Measurements from ENCODE around the gene ZNRF1. TPM values are rescaled to one million over a fixed set of nuclear protein-coding genes. Genes with fewer than 3 reads are reported as not detected.
"Not testable (repeated sequence)": the region's sequence is repeated elsewhere in the genome, so short reads cannot be mapped to it uniquely, and the experiment has no call there.

ZNRF1 gene
- total RNA-seq, 1 donor from 2014 or later = 42.5 TPM

DNA sequence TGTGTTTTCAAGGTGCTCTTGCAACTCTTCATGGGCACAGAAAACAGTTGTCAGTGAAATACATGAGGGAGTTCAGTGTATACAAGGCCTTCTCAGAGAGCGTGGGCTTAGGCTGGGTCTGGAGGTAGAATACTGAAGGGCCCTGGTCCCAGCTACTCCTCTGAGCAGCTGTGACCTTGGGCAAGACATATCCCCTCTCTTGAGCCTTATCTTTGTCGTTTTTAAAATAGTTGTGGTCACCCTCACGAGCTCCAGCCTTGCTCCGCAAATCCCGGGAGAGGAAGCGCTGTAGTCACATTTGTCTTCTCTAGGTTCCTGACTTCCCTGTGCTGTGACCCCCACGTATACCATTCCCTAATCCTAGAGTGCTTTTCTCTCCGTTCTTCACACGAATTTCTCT, 3.6 kb downstream of the ZNRF1 start:
- no peak for ATAC-seq

- ATAC-seq = no peak
Observed at GRCh38 chr16:75003931-75004330, 5.1 kb downstream of the ZNRF1 start.

DNA sequence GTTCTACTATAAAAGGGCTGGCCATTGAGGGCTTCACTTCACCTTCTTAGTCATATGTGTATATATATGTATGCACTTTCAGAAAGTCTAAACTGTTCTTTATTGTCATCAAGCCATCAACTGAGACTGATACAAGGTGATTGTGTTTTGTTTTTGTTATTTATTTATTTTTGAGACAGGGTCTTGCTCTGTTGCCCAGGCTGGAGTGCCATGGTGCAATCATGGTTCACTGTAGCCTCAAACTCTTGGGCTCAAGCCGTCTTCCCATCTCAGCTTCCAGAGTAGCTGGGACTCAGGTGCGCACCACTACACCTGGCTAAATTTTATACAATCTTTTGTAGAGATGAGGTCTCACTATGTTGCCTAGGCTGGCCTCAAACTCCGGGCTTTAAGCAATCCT, 5.6 kb downstream of the ZNRF1 start:
- ATAC-seq = no peak

DNA sequence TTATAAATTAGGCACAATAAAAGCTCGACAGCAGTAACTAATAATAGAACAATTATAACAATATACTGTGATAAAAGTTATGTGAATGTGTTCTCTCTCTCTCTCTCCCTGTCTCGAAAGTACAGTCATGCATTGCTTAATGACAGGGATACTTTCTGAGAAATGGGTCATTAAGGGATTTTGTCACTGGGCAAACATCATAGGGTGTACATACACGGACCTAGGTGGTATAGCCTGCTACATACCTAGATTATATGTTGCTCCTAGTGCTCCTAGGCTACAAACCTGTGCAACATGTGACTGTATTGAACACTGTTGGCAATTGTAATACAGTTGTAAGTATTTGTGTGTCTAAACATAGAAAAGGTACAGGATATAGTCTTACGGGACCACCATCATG, 6.9 kb downstream of the ZNRF1 start:
- ATAC-seq = peak; percentile 53

DNA sequence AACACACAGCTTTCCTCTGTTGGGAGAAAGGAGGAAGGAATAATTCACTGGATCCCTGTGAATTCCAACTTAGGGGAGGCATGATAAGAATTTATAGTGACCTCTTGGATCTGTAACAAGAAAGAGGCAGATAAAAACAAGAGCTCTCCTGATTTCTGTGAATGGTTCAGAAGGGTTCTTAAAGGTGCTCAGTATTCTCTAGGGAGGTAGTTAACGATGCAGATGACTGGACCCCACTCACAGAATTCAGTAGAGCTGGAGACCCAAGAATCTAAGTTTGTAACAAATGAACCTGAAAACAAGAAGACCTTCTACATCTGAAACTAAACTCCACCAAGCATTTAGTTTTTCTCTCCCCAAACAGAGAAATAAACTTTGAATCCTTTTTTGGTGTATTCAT, 8.6 kb downstream of the ZNRF1 start:
- ATAC-seq = no peak

DNA sequence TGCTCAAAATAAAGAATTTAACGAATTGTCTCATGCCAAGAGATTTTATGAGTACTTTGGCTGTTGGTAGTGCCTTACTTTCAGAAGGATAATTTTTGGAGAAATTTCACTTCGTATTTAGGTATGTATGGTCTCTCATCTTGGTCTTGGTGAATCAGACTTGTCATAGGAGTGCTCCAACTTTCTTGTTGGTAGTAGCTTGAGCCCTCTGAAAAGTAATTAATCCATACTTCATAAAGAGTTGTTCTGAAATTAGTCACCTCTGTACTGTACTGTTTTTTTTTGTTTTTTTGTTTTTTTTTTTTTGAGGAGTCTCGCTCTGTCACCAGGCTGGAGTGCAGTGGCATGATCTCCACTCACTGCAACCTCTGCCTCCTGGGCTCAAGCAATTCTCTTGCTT, 11.6 kb downstream of the ZNRF1 start:
- peak; percentile 43 for ATAC-seq

- peak; percentile 89 for ATAC-seq
Observed at GRCh38 chr16:75011634-75012307, 12.9 kb downstream of the ZNRF1 start.

GRCh38 chr16:75012380-75013081, 13.7 kb downstream of the ZNRF1 start:
- no peak for ATAC-seq

DNA sequence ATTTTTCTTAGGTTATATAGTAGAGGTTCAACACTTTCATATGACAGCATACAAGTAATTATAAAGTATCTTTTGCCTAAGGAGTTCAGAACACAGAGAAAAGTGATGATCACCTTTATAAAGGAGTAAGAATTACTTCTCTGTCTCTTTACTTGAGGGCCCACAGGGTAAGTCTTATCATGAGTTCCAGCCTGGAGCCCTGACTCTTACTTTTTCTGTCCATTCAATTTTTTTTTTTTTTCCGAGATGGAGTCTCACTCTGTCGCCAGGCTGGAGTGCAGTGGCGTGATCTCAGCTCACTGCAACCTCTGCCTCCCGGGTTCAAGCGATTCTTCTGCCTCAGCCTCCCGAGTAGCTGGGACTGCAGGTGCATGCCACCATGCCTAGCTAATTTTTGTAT, 14.3 kb downstream of the ZNRF1 start:
- ATAC-seq = not testable (repeated sequence)

DNA sequence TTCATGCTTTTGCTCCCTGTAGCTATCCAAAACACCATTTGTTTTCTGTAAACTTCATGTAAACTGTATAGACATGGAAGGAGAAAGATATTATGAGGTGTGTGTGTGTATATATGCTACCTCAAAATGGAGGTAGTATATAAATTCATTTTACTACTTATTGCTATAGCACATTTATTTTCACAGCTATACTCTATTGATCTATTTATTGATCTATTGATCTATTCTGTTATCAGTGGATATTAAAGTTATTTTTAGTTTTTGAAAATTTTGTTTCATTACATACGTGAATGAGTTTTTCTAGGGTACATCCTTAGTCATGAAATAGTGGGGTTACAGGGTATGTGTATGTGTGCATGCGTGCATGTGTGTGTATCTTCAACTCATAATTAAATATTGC, 15.5 kb downstream of the ZNRF1 start:
- ATAC-seq = no peak

DNA sequence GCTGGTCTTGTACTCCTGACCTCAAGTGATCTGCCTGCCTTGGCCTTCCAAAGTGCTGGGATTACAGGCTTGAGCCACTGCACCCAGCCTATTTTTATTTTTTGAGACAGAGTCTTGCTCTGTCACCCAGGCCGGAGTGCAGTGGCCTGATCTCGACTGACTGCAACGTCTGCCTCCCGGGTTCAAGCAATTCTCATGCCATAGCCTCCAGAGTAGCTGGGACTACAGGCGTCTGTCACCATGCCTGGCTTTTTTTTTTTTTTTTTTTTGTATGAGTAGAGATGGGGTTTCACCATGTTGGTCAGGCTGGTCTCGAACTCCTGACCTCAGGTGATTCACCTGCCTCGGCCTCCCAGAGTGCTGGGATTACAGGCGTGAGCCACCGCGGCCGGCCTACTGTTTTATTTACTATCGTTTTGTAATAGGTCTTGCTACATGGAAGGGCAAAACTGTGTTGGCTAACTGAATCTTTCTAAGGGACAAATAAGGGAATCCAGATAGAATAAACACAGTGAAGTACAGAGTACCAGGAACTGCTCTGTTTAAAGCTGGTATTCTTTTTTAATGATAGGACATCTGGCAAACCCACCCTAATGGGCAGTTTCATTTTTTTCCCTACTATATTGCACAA, 17.7 kb downstream of the ZNRF1 start:
- ATAC-seq = not testable (repeated sequence)

DNA sequence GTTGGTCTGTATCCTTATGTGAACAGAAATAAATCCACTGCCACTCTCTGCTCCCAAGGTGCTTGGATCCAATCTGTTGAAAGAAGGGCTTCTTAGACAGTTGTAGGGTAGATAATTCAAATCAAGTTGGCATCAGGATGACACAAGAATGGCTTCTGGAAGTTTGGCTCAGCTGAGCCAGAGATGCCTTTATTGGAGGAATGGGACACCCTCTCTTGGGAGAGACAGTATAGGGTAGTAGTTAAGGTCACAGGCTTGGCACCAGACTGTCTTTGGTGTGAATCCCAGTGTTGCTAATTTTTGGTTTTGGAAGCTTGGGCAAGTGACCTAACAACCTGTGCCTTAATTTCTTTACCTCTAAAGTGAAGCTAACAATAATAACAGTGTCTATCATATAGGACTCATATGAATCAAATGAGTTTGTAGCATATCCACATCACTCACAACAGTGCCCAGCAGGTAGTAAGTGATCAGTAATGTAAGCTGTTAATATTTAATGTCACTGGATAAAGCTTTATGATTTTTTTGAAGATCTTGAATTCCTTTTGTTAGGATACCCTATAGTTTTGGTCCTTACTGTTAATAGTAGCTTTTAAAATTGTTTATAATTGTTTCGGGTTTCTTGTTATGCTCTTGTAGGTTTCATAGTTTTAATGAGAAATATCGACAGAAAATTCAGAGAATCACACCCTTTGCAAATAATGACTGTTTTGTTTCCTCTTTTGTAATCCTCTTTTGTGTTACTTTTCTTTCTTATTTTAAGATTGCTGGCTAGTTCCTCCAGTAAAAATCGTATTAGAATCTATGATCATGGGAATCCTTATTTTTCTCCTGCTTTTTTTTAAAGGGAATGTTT, 19.1 kb downstream of the ZNRF1 start:
- ATAC-seq = no peak

- peak; percentile 58 for ATAC-seq
Observed at GRCh38 chr16:75019007-75019406, 20.2 kb downstream of the ZNRF1 start.

GRCh38 chr16:75019586-75019985, 20.8 kb downstream of the ZNRF1 start:
- no peak for ATAC-seq

- no peak for ATAC-seq
Observed at GRCh38 chr16:75021410-75021809, 22.6 kb downstream of the ZNRF1 start.

DNA sequence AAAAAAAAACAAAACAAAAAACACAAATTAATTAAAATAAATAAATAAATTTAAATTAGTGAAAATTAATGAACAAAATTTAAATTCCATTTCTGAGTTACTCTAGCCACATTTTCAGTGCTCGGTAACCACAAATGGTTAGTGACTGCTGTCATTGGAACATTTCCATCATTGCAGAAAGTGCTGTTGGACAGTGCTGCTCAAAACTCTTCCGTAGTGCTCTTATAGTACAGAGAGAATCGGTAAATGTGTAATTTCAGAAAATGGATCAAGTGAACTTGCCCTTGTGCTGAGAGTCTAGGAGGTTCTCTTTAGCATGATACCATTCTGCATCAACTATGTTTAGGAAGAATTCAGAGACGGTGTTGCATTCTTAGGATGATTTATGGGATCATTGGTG, 23.7 kb downstream of the ZNRF1 start:
- no peak for ATAC-seq

DNA sequence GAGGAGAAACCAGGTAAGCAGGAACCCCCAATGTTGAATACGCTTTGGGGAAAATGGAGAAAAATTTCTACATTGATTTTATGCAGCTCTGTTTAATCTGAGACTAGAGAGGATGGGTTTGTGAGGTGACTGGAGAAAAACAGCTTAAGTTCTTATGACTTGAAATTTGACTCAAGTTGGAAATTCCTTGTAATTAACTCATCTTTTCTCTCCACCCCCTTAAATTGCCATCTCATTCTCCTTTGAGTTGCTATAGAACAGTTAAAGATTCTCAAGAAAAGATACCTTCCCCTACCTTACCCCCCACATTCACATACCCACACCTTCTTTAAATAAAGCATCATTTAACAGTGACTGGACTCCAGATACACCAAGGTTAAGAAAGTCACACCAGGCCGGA, 24.2 kb downstream of the ZNRF1 start:
- no peak for ATAC-seq

- ATAC-seq = no peak
Observed at GRCh38 chr16:75024182-75024581, 25.4 kb downstream of the ZNRF1 start.

DNA sequence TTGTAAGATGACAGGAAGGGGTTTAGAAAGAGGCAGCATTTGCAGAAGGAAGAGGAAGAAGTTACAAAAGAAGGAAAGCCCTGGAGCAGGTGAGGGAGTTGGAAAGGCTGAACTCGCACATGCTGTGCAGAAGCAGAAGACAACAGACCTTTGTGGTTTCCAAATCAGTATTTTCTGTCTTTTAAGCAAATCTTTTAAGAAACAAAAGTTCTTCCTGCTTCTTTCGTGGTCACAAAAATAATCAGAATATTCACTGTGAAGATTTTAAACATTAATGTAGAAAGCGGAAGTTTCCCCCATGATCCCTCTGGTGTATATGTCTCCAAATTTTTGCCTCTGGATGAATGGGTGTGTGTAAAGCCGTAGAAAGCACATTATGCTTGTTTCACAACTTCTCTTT, 25.8 kb downstream of the ZNRF1 start:
- ATAC-seq = no peak

DNA sequence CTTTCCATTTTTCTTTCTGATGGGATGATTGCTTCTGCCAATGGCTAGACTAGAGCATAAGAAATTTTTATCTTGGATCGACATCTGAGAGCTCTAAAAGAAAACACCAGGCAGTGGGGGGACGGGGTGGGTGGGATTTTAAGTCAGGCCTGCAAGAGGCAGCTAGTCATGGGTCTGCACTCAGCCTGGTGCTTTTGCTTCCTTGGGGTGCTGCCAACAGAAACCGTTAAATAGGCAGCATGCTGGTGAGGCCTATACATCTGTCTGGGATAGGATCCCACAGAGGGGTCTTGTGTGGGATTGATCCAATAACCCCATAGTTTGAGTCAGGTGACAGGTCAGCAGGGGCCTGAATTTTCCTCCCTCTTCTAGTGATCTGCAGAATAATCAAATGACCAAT, 26.9 kb downstream of the ZNRF1 start:
- ATAC-seq = no peak

- not testable (repeated sequence) for ATAC-seq
Observed at GRCh38 chr16:75026239-75026891, 27.5 kb downstream of the ZNRF1 start.

GRCh38 chr16:75026892-75027391, 28.1 kb downstream of the ZNRF1 start:
- no peak for ATAC-seq

Data from esophagus mucosa (tissue), 1 donor.